Measurements from ENCODE around the gene SRSF2. TPM values are rescaled to one million over a fixed set of nuclear protein-coding genes. Genes with fewer than 3 reads are reported as not detected.
"Not testable (repeated sequence)": the region's sequence is repeated elsewhere in the genome, so short reads cannot be mapped to it uniquely, and the experiment has no call there.

The SRSF2 gene
- total and polyA plus RNA-seq, 4 experiments from 2014 or later = 67.6 to 330 (median 219) TPM

DNA sequence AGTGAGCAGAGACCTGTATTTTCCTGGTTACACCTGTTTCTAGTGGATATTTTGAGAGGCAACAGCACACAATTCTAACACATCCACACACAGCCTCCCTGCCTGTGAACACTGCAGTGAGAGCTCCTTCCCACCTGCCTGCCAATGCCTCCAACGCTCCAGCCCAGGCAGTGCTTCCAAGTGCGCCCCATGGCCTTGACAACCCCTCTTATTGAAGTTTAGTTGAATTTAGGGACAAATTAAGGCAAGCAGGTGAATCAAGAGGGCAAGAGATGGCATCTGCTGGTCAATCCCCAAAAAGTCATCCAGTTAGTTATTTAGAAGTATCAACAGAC lies 21.7 kb downstream of the SRSF2 start:
- Histone ChIP-seq H3K9me3 (ENCODE audit: control insufficient read depth in 1 of 2, low read length in 2 of 2) (no peaks in the 10 kb centered on the region), H3K4me3 (ENCODE audit: low read length in 2 of 2) (no peak overlapping the region), H3K27ac (ENCODE audit: low read depth, low read length) (peak overlapping the region; percentile 53), H3K4me1 (ENCODE audit: insufficient read depth, low read length) (peaks cover 36% of the 10 kb centered on the region), H3K27me3 (ENCODE audit: insufficient read depth, low read length) (no peaks in the 10 kb centered on the region), H3K36me3 (ENCODE audit: insufficient read depth, low read length) (peaks cover 55% of the 10 kb centered on the region)
- Mint-ChIP-seq H3K4me1 (peaks cover 24 to 46% (median 34%) of the 10 kb centered on the region in 4 donors), H3K4me3 (peak overlapping the region in 1 of 8 donors; percentile 36), H3K27me3 (no peaks in the 10 kb centered on the region), H3K36me3 (peaks cover 52 to 61% of the 10 kb centered on the region in 2 donors), H3K9me3 (no peaks in the 10 kb centered on the region), H3K27ac (peak overlapping the region; percentile 38 to 94 (median 92))
- intact Hi-C loops (cut with micrococcal nuclease) = loop anchor here (1.0 kb wide), 2 partner anchors 157 to 192 kb away; no protein-coding TSS in a partner anchor
- no peak for DNase-seq
- POLR2A ChIA-PET (ENCODE audit: partially characterized antibody) = interaction anchor here (0.9 to 6.1 kb wide), 5 partner anchors 11 to 158 kb away, joined by 3 to 50 read pairs (median 7); partner anchors contain the start of genes JMJD6 and METTL23
- CTCF ChIA-PET (ENCODE audit: partially characterized antibody) = interaction anchor here (1.3 to 6.4 kb wide), 10 partner anchors 10 to 192 kb away, joined by 3 to 54 read pairs (median 12); partner anchors contain the start of genes JMJD6 and METTL23

DNA sequence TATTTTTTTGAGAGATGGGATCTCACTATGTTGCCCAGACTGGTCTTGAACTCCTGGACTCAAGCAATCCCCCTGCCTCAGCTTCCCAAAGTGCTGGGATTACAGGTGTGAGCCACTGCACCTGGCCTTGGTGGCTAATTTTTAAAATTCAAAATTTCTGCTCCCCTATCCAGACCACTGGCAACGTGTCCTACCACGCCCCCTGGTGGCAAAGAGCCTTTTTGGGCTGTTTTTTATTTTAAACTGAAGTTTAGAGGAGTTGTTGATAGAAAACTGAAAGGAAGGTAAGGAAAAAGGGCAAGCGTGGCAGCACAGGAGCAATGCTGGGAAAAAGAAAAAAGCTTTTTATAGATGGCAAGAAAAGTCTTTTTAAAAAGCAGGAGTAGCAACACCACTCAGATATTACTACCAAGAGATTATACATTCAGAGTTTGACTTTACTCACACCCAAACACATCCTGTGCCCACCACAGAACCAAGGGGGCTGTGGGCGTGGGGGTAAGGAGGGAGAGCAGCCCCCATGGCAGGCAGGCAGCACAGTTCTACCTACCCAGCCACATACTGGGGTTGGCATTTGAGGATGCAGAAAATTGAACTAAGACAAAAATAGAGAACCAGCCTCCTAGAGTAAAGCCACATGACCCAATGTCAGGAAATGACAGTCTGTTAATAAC lies 22.2 kb downstream of the SRSF2 start:
- Histone ChIP-seq H3K4me3 (ENCODE audit: low read length in 2 of 2) (no peak overlapping the region), H3K27me3 (ENCODE audit: insufficient read depth, low read length) (no peaks in the 10 kb centered on the region), H3K4me1 (ENCODE audit: insufficient read depth, low read length) (peaks cover 39% of the 10 kb centered on the region), H3K36me3 (ENCODE audit: insufficient read depth, low read length) (peaks cover 50% of the 10 kb centered on the region), H3K27ac (ENCODE audit: low read depth, low read length) (peak overlapping the region; percentile 53), H3K9me3 (ENCODE audit: control insufficient read depth in 1 of 2, low read length in 2 of 2) (no peaks in the 10 kb centered on the region)
- Mint-ChIP-seq H3K9me3 (no peaks in the 10 kb centered on the region), H3K36me3 (peaks cover 48 to 56% of the 10 kb centered on the region in 2 donors), H3K4me1 (peaks cover 24 to 46% (median 35%) of the 10 kb centered on the region in 4 donors), H3K27ac (peak overlapping the region; percentile 72 to 94 (median 87)), H3K27me3 (no peaks in the 10 kb centered on the region), H3K4me3 (peak overlapping the region in 5 of 8 donors; percentile 1 to 33 (median 14))
- ChIA-PET POLR2A (ENCODE audit: partially characterized antibody) (interaction anchor here (0.9 to 6.1 kb wide), 8 partner anchors 9 to 192 kb away, joined by 3 to 50 read pairs (median 6); partner anchors contain the start of genes JMJD6 and METTL23), CTCF (ENCODE audit: partially characterized antibody) (interaction anchor here (1.1 to 6.4 kb wide), 17 partner anchors 11 to 192 kb away, joined by 3 to 54 read pairs (median 6); partner anchors contain the start of genes JMJD6 and METTL23)
- intact Hi-C loops (cut with micrococcal nuclease) = loop anchor here (1.0 to 5.0 kb wide), 3 partner anchors 122 to 192 kb away; no protein-coding TSS in a partner anchor
- peak; percentile 63 to 75 (median 71) for DNase-seq

DNA sequence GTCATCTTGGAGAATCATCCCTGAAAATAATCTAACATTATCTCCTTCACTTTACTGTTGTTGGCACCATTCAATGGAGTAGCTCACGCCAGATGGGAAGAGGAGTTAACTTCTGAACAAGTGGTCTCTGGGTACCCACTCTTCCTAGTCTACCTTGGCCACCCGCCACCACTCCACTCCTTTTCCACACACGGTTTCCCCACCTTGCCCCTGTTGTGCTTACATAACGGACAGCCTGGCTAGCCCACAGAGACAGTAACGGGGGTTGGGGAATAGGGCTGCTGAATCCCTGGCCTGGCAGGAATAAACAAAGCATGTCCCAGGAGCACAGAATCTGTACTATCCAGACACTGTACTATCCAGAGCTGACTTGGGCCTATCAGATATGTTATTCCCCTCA lies 22.8 kb downstream of the SRSF2 start:
- no peaks in the 10 kb centered on the region for H3K9me3 ChIP-seq (ENCODE audit: control insufficient read depth in 1 of 2, low read length in 2 of 2)
- peaks cover 24 to 47% (median 37%) of the 10 kb centered on the region in 4 donors for H3K4me1 Mint-ChIP-seq
- no peaks in the 10 kb centered on the region for H3K27me3 ChIP-seq (ENCODE audit: insufficient read depth, low read length)
- CTCF ChIA-PET (ENCODE audit: partially characterized antibody) = interaction anchor here (0.6 to 6.4 kb wide), 30 partner anchors 10 to 374 kb away, joined by 3 to 54 read pairs (median 4); partner anchors contain the start of genes JMJD6 and METTL23
- no peaks in the 10 kb centered on the region for H3K27me3 Mint-ChIP-seq
- intact Hi-C loops (cut with micrococcal nuclease) = loop anchor here (5.0 kb wide), 1 partner anchor 123 kb away; no protein-coding TSS in a partner anchor
- peak overlapping the region; percentile 53 for H3K27ac ChIP-seq (ENCODE audit: low read depth, low read length)
- H3K36me3 Mint-ChIP-seq = peaks cover 42 to 50% of the 10 kb centered on the region in 2 donors
- H3K27ac Mint-ChIP-seq = peak overlapping the region in 5 of 7 donors; percentile 16 to 81 (median 46)
- H3K4me3 Mint-ChIP-seq = no peak overlapping the region
- H3K9me3 Mint-ChIP-seq = no peaks in the 10 kb centered on the region
- H3K36me3 ChIP-seq (ENCODE audit: insufficient read depth, low read length) = peaks cover 44% of the 10 kb centered on the region
- H3K4me1 ChIP-seq (ENCODE audit: insufficient read depth, low read length) = peaks cover 46% of the 10 kb centered on the region
- H3K4me3 ChIP-seq (ENCODE audit: low read length in 2 of 2) = no peak overlapping the region
- no peak for DNase-seq
- POLR2A ChIA-PET (ENCODE audit: partially characterized antibody) = interaction anchor here (0.9 to 6.1 kb wide), 11 partner anchors 9 to 191 kb away, joined by 3 to 50 read pairs (median 5); partner anchors contain the start of genes JMJD6 and METTL23

DNA sequence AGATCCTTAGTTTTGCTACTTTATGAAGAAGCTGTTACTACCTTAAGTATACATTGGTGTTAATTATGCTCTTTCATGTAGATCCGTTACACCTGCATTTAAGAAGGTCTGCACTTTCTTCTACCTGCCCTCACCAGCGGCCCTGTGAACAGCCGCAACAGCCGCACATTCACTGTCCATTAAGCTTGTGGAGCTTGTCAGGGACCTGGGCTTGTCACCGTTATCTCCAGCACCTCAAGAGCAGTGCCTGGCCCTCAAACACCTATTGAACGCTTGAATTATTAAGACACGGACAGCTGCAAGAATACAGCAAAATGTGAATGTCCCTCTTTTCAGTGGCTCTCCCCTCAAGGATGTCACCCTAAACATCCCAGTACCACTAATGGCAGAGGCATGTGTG lies 23.4 kb downstream of the SRSF2 start:
- CTCF ChIA-PET (ENCODE audit: partially characterized antibody) = interaction anchor here (0.6 to 6.4 kb wide), 32 partner anchors 10 to 381 kb away, joined by 3 to 54 read pairs (median 3); partner anchors contain the start of genes JMJD6 and METTL23
- no peak for DNase-seq
- no peak overlapping the region for H3K4me3 ChIP-seq (ENCODE audit: low read length in 2 of 2)
- H3K4me1 ChIP-seq (ENCODE audit: insufficient read depth, low read length) = peaks cover 46% of the 10 kb centered on the region
- no peaks in the 10 kb centered on the region for H3K27me3 Mint-ChIP-seq
- intact Hi-C loops (cut with micrococcal nuclease) = loop anchor here (5.0 kb wide), 1 partner anchor 124 kb away; no protein-coding TSS in a partner anchor
- H3K9me3 ChIP-seq (ENCODE audit: control insufficient read depth in 1 of 2, low read length in 2 of 2) = no peaks in the 10 kb centered on the region
- peak overlapping the region in 5 of 7 donors; percentile 16 to 65 (median 36) for H3K27ac Mint-ChIP-seq
- POLR2A ChIA-PET (ENCODE audit: partially characterized antibody) = interaction anchor here (0.9 to 6.1 kb wide), 11 partner anchors 10 to 191 kb away, joined by 3 to 50 read pairs (median 6); partner anchors contain the start of genes JMJD6, METTL23 and SRSF2
- no peaks in the 10 kb centered on the region for H3K9me3 Mint-ChIP-seq
- no peak overlapping the region for H3K27ac ChIP-seq (ENCODE audit: low read depth, low read length)
- H3K36me3 Mint-ChIP-seq = peaks cover 37 to 45% of the 10 kb centered on the region in 2 donors
- H3K36me3 ChIP-seq (ENCODE audit: insufficient read depth, low read length) = peaks cover 39% of the 10 kb centered on the region
- H3K4me3 Mint-ChIP-seq = peak overlapping the region in 2 of 8 donors; percentile 21 to 28
- H3K27me3 ChIP-seq (ENCODE audit: insufficient read depth, low read length) = no peaks in the 10 kb centered on the region
- H3K4me1 Mint-ChIP-seq = peaks cover 23 to 51% (median 39%) of the 10 kb centered on the region in 4 donors

DNA sequence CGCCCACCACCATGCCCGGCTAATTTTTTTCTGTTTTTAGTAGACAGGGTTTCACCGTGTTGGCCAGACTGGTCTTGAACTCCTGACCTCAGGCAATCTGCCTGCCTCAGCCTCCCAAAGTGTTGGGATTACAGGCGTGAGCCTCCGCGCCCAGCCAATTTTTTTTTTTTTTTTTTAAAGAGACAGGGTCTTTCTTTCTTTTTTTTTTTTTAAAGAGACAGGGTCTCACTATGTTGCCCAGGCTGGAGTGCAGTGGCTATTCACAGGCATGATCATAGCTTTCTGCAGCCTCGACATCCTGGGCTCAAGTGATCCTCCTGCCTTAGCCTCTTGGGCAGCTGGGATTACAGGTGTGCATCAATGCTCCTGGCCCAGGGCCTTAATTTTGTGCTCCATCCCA lies 24.8 kb downstream of the SRSF2 start:
- CTCF ChIA-PET (ENCODE audit: partially characterized antibody) = interaction anchor here (1.2 to 6.4 kb wide), 7 partner anchors 8 to 189 kb away, joined by 5 to 54 read pairs (median 13); partner anchors contain the start of genes JMJD6 and METTL23

DNA sequence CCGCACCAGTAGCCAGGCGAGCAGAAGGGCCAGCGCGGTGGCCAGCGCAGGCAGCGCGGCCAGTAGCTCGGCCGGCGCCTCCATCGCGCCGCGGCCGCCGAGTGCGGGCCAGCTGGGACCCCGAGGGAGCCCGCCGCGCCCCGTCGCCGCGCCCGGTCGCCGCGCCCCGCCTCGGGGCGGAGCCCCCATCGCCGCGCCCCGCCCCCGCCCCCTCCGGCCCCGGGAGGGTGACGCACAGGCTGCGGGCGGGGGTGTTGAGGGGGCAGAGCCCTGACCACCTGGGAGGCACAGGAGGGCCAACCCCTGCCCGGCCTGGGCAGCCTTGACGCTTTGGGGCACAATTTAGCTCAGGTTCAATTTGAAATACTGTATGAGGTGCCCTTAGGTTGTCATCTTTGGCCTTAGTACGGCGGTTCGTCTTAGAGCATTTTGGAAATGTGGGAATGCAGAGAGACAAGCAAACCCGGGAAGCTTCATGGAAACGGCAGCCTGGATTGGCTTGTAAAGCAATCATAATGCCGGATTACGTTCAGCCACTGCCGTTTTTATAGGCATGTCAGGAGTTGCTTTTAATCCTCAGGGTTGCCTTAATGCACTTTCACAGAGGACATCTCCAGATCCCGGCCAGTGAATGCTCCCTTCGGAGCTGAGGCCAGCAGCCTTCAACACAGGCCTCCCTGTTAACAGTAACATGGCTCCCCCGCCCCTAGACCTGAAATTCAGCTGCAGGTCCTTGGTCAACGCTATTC lies 26.1 kb downstream of the SRSF2 start, which contains the start of gene MXRA7:
Gene MXRA7 (minus strand): TSS at position 103 of the 749 bp plus-strand sequence. CDS start 19 bp downstream, at position 84.
- peak within 1 kb of the TSS in 1 of 2 donors; percentile 37 for H3K4me3 ChIP-seq (ENCODE audit: low read length in 2 of 2)
- peaks cover 16% of the 10 kb centered on the region for H3K36me3 ChIP-seq (ENCODE audit: insufficient read depth, low read length)
- H3K27me3 ChIP-seq (ENCODE audit: insufficient read depth, low read length) = no peaks in the 10 kb centered on the region
- peak within 1 kb of the TSS; percentile 15 to 86 (median 64) for H3K27ac Mint-ChIP-seq
- POLR2A ChIA-PET (ENCODE audit: partially characterized antibody) = interaction anchor here (1.0 to 3.0 kb wide), 7 partner anchors 9 to 154 kb away, joined by 3 to 14 read pairs (median 6); partner anchors contain the start of genes JMJD6, METTL23, MFSD11 and SRSF2
- H3K4me1 Mint-ChIP-seq = peaks cover 19 to 49% (median 30%) of the 10 kb centered on the region in 4 donors
- DNase-seq = peak; percentile 34 to 56 (median 38)
- intact Hi-C loops (cut with micrococcal nuclease) = loop anchor here (5.0 kb wide), 1 partner anchor 126 kb away; no protein-coding TSS in a partner anchor
- H3K4me1 ChIP-seq (ENCODE audit: insufficient read depth, low read length) = peaks cover 38% of the 10 kb centered on the region
- no peaks in the 10 kb centered on the region for H3K27me3 Mint-ChIP-seq
- no peaks in the 10 kb centered on the region for H3K9me3 ChIP-seq (ENCODE audit: control insufficient read depth in 1 of 2, low read length in 2 of 2)
- H3K9me3 Mint-ChIP-seq = no peaks in the 10 kb centered on the region
- peak within 1 kb of the TSS; percentile 75 to 86 (median 80) for H3K4me3 Mint-ChIP-seq
- peaks cover 22 to 24% of the 10 kb centered on the region in 2 donors for H3K36me3 Mint-ChIP-seq
- no peak within 1 kb of the TSS for H3K27ac ChIP-seq (ENCODE audit: low read depth, low read length)
- CTCF ChIA-PET (ENCODE audit: partially characterized antibody) = interaction anchor here (1.2 to 6.4 kb wide), 3 partner anchors 15 to 153 kb away, joined by 5 to 54 read pairs (median 5); partner anchors contain the start of genes JMJD6 and METTL23

More for the DNA sequence above, 24.8 kb downstream of the SRSF2 start:
- POLR2A ChIA-PET (ENCODE audit: partially characterized antibody) = interaction anchor here (1.3 to 6.1 kb wide), 6 partner anchors 14 to 155 kb away, joined by 3 to 50 read pairs (median 10); partner anchors contain the start of genes JMJD6, METTL23, MFSD11 and SRSF2
- peaks cover 28% of the 10 kb centered on the region for H3K36me3 ChIP-seq (ENCODE audit: insufficient read depth, low read length)
- not testable (repeated sequence) for H3K27ac ChIP-seq (ENCODE audit: low read depth, low read length); DNase-seq; H3K27me3 Mint-ChIP-seq; H3K27ac Mint-ChIP-seq; H3K27me3 ChIP-seq (ENCODE audit: insufficient read depth, low read length); H3K9me3 Mint-ChIP-seq; H3K4me3 ChIP-seq (ENCODE audit: low read length in 2 of 2); H3K9me3 ChIP-seq (ENCODE audit: control insufficient read depth in 1 of 2, low read length in 2 of 2)
- peaks cover 46% of the 10 kb centered on the region for H3K4me1 ChIP-seq (ENCODE audit: insufficient read depth, low read length)
- H3K4me3 Mint-ChIP-seq = peak overlapping the region in 1 of 8 donors; percentile 34
- H3K4me1 Mint-ChIP-seq = peaks cover 22 to 49% (median 39%) of the 10 kb centered on the region in 4 donors
- H3K36me3 Mint-ChIP-seq = peaks cover 29 to 35% of the 10 kb centered on the region in 2 donors
- intact Hi-C loops (cut with micrococcal nuclease) = loop anchor here (5.0 kb wide), 1 partner anchor 125 kb away; no protein-coding TSS in a partner anchor
